A673 (cell line): ENCODE measurements around the gene MOXD1.

Experiments used
- EZH2 ChIP-seq: fragments of 200-600 bp; sonication (generic); IDR thresholded peaks from 2 replicates; pipeline ENCODE4 v1.6.1; 2017; ENCODE audit warnings: borderline replicate concordance, low read depth, mild to moderate bottlenecking, mixed read lengths, antibody characterized with exemption, low read length; ENCODE audit not compliant: poor library complexity, severe bottlenecking
- TF ChIP-seq, protein P1 (sequence below): fragments of 300-800, 200-600 bp; sonication (generic); conservative IDR thresholded peaks from 2 replicates; pipeline ENCODE4 v1.5.1; 2017; ENCODE audit warnings: low read depth, mild to moderate bottlenecking, antibody characterized with exemption, low read length, moderate library complexity, mixed read lengths

GRCh38 chr6:132365281-132365907 lies 35.9 kb downstream of the MOXD1 start:
- TF ChIP-seq, protein P1, sequence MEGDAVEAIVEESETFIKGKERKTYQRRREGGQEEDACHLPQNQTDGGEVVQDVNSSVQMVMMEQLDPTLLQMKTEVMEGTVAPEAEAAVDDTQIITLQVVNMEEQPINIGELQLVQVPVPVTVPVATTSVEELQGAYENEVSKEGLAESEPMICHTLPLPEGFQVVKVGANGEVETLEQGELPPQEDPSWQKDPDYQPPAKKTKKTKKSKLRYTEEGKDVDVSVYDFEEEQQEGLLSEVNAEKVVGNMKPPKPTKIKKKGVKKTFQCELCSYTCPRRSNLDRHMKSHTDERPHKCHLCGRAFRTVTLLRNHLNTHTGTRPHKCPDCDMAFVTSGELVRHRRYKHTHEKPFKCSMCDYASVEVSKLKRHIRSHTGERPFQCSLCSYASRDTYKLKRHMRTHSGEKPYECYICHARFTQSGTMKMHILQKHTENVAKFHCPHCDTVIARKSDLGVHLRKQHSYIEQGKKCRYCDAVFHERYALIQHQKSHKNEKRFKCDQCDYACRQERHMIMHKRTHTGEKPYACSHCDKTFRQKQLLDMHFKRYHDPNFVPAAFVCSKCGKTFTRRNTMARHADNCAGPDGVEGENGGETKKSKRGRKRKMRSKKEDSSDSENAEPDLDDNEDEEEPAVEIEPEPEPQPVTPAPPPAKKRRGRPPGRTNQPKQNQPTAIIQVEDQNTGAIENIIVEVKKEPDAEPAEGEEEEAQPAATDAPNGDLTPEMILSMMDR = no peak
- no peak for TF ChIP-seq EZH2
